ENCODE results near the gene POLR1G. TPM values are rescaled to one million over a fixed set of nuclear protein-coding genes. Genes with fewer than 3 reads are reported as not detected.

The POLR1G gene
- total and polyA plus RNA-seq, 9 of the 15 experiments (the other 6 are each of a cell fraction or from before 2014, with no cell fraction given): 3.0 to 50.1 (median 27.4) TPM

- TF ChIP-seq, protein P1, sequence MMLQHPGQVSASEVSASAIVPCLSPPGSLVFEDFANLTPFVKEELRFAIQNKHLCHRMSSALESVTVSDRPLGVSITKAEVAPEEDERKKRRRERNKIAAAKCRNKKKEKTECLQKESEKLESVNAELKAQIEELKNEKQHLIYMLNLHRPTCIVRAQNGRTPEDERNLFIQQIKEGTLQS (IDR thresholded peaks at IDR 0.05): peak; percentile 92
- TF ChIP-seq, protein P1 (CRISPR knock-in tag; conservative IDR thresholded peaks at IDR 0.05): no peak
- TF ChIP-seq ZNF589 (CRISPR knock-in tag; IDR thresholded peaks at IDR 0.05; ENCODE audit: low read depth) (no peak; the same call in 1 of the 2 replicates), ZSCAN29 (IDR thresholded peaks at IDR 0.05) (no peak), POLR2H (tag; IDR thresholded peaks at IDR 0.05; ENCODE audit: low read depth) (peak; percentile 80), NR0B1 (IDR thresholded peaks at IDR 0.05; ENCODE audit: partially characterized antibody) (no peak), ADNP (tag; IDR thresholded peaks at IDR 0.05) (peak; percentile 78), ZBTB17 (CRISPR knock-in tag; IDR thresholded peaks at IDR 0.05) (no peak), RBM34 (IDR thresholded peaks at IDR 0.05; ENCODE audit: borderline replicate concordance, insufficient read depth, low read length) (no peak), CBX8 (IDR thresholded peaks at IDR 0.05; ENCODE audit: borderline replicate concordance, extremely low read depth, low read depth, low read length, poor library complexity, severe bottlenecking) (no peak), PHF20 (IDR thresholded peaks at IDR 0.05; ENCODE audit: partially characterized antibody) (no peak), SRF (CRISPR knock-in tag; IDR thresholded peaks at IDR 0.05) (no peak), CBX3 (IDR thresholded peaks at IDR 0.05; ENCODE audit: borderline replicate concordance in 1 of 2, low read length in 2 of 2) (peak in 1 of 2 experiments; percentile 49; a peak in 1 of 3 replicates), GATAD2B (IDR thresholded peaks at IDR 0.05; ENCODE audit: borderline replicate concordance) (peak; percentile 92; the same call in 1 of the 2 replicates), ZC3H8 (IDR thresholded peaks at IDR 0.05) (no peak), KLF1 (tag; IDR thresholded peaks at IDR 0.05) (no peak), GATA2 (CRISPR knock-in tag; IDR thresholded peaks at IDR 0.05) (no peak), DLX4 (CRISPR knock-in tag; IDR thresholded peaks at IDR 0.05) (no peak), SMAD1 (IDR thresholded peaks at IDR 0.05; ENCODE audit: low read depth, low read length, partially characterized antibody) (peak; percentile 71), ZNF780A (CRISPR knock-in tag; IDR thresholded peaks at IDR 0.05) (no peak), HNRNPL (IDR thresholded peaks at IDR 0.05; ENCODE audit: low read depth, low read length) (no peak), KLF10 (CRISPR knock-in tag; IDR thresholded peaks at IDR 0.05) (no peak), HDAC2 (IDR thresholded peaks at IDR 0.05) (peak; percentile 82), NELFE (IDR thresholded peaks at IDR 0.05; ENCODE audit: insufficient read depth, insufficient read length) (no peak)
- TF ChIP-seq, protein P2, sequence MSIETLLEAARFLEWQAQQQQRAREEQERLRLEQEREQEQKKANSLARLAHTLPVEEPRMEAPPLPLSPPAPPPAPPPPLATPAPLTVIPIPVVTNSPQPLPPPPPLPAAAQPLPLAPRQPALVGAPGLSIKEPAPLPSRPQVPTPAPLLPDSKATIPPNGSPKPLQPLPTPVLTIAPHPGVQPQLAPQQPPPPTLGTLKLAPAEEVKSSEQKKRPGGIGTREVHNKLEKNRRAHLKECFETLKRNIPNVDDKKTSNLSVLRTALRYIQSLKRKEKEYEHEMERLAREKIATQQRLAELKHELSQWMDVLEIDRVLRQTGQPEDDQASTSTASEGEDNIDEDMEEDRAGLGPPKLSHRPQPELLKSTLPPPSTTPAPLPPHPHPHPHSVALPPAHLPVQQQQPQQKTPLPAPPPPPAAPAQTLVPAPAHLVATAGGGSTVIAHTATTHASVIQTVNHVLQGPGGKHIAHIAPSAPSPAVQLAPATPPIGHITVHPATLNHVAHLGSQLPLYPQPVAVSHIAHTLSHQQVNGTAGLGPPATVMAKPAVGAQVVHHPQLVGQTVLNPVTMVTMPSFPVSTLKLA (conservative IDR thresholded peaks at IDR 0.05): peak in 1 of 2 experiments; percentile 52; a peak in 1 of 4 replicates
These were observed 18.0 kb downstream of the POLR1G start (continued) for GRCh38 chr19:45424191-45425058.

All from K562 (cell line).